NCI-H524 (cell line): ENCODE data around the gene SEC31A.
A peak's percentile ranks its signal among the peaks of the same experiment; 100 is the strongest.
"Not testable (repeated sequence)": the region's sequence is repeated elsewhere in the genome, so short reads cannot be mapped to it uniquely, and the experiment has no call there.

Experiments used
- DNase-seq, 2 experiments: peaks; one replicate each; lab custom pipeline; 2025; lab: John Stamatoyannopoulos, UW

The SEC31A gene

DNA sequence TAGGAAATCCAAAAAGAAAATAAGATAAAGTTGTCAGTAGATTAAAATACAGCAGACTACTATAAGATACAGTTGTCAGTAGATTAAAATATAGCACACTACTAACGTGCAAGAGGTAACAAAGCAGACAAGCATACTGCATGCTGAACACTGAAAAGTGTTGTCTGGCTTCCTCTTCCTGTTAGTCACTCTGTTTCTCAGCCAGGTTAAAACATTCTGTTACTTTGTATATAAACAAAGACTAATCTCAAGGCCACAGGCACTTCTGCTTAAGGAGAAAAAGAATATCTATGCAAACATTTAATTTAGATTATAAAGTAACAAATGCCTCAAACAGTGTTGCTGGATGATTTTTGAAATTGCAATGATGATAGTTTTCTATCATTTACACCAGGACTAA, 51.3 kb downstream of the SEC31A start:
- no peak for DNase-seq

- no peak for DNase-seq
Observed at GRCh38 chr4:82833696-82834313, 57.1 kb downstream of the SEC31A start.

DNA sequence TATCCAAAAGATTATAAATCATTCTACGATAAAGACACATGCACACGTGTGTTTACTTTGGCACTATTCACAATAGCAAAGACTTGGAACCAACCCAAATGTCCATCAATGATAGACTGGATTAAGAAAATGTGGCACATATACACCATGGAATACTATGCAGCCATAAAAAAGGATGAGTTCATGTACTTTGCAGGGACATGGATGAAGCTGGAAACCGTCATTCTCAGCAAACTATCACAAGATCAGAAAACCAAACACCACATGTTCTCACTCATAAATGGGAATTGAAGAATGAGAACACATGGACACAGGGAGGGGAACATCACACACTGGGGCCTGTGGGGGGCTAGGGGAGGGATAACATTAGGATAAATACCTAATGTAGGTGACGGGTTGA, 57.9 kb downstream of the SEC31A start:
- DNase-seq, result not testable (repeated sequence)

DNA sequence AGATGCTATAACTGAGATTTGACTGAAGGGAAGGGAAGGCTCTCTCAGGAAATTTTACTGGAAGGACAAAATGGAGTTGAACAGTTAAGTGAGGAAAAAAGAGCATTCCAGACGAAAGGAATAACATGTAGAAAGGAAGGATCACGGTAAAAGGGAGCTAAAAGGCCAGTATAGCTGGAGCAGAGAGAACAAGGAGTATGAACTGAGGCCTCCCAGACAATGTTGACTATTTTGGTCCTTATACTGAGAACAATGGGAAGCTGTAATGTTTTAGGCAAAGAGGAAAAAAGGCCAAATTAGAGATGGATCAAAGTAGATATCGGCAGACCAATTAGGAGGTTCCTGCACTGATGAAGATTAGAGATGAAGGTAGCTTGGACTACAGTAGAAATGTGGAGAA, 65.5 kb downstream of the SEC31A start:
- no peak for DNase-seq

GRCh38 chr4:82823062-82823461, 67.9 kb downstream of the SEC31A start:
- DNase-seq, result no peak

DNA sequence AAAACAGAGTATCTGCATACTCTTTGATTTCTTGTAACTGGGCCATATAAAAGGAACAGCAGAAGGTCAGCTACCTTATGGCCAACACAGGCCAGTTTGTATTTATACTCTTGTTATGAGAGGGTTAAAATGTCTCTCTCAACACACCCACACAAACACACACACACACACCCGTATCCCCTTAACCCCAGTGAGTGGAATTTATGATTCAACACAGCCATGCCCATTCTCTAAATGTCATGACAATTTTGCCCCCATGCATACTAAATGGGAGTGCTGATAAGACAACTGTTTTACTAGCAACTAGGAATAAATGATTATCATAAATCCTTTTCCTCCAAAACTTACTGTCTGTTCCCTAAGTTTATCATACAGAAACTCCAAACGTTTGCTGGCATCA, 70.3 kb downstream of the SEC31A start:
- DNase-seq, result no peak

- no peak for DNase-seq
Observed at GRCh38 chr4:82818664-82819662, 72.0 kb downstream of the SEC31A start.

- DNase-seq, result not testable (repeated sequence)
Observed at GRCh38 chr4:82816874-82817273, 74.1 kb downstream of the SEC31A start.

- no peak for DNase-seq
Observed at GRCh38 chr4:82814034-82814433, 76.9 kb downstream of the SEC31A start.

DNA sequence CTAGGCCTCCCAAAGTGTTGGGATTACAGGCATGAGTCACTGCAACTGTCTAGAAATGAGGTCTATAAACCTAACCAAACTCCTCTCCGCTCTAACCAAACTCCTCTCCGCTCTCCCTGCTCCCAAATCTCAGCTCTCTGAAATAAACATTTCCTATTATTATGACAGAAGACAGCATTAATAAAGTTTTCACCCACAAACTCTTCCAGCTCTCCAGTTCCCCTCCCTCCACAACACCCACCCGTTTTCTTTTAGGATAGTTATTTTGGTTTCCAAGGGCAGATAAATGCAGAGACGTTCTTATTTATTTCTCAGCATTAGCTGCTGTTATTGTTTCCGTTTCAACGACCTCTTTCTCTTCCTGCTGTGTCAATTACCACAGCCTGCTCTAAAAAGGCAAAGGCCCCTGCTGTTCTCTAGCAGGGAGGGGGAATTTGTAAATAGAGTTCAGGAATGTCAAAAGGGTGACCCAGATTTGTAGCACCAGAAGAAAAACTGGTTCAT, 79.1 kb downstream of the SEC31A start:
- DNase-seq, result no peak

GRCh38 chr4:82811392-82811791, 79.6 kb downstream of the SEC31A start:
- no peak for DNase-seq

DNA sequence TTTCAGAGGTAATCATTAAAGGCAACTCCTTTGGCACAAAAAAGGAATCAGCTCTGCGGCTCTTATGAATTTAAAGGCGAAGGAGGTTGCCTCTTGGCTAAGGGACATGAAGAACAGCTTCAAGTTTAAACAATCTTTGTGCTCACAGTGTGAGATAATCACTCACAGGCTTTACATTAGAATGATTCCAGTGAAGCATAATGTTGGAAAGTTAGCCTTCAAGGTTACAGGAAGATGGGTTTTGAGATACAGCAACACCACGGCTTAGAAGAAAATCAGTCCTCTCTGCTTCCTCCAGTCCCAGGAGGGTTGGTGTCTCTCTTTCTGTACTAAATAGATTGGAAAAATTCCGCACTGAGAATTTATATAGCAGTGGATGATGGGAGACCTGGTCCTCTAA, 80.8 kb downstream of the SEC31A start:
- no peak for DNase-seq

DNA sequence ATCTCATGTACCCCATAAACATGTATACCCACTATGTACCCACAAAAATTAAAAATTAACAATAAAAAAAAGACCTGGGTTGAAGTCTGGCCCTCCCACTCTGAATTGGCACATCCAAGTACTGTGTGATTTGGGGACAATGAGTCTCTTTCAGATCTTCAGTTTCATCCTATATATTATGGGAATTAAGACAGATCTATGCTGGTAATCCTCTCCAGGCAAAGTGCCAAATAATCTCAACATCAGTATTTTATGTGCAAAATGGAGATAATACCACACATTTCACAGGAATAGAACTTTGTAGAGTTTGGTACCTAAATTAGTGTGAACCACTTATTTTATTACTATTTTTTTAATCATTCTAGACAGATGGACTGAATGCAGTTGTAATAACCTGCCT, 81.3 kb downstream of the SEC31A start:
- peak in 1 of 2 experiments; percentile 18 for DNase-seq

- no peak for DNase-seq
Observed at GRCh38 chr4:82803746-82804145, 87.2 kb downstream of the SEC31A start.

DNA sequence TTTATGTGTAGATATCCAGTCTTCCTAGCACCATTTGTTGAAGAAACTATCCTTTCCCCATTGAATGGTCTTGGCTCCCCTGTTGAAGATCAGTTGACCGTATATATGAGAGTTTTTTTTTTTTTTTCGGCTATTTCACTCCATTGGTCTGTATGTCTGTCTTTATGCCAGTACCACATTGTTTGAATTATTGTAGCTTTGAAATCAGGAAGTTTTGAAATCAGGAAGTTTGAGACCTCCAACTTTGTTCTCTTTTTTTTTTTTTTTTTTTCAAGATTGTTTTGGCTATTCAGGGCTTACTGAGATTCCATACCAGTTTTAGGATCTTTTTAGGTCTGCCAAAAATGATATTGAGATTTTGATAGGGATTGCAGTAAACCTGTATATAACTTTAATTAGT, 88.0 kb downstream of the SEC31A start:
- DNase-seq, result no peak

DNA sequence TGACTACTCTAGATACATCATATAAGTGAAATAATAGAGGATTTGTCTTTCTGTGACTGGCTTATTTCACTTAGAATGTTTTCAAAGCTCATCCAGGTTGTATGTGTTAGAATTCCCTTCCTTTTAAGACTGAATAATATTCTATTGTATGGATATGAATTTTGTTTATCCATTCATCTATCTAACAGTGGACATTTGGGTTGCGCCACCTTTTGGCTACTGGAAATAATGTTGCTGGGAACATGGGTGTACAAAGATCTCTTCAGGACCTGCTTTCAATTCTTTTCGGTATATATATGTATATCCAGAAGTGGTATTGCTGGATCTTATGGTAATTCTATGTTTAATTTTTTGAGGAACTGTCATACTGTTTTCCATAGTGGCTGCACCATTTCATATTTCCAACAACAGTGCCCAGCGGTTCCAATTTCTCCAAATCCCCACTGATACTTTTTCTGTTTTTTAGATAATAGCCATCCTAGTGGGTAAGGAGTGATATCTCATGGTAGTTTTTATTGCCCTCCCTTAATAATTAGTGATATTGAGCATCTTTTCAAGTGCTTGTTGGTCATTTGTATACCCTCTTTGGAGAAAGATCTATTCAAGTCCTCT, 88.9 kb downstream of the SEC31A start:
- DNase-seq, result peak in 1 of 2 experiments; percentile 14

DNA sequence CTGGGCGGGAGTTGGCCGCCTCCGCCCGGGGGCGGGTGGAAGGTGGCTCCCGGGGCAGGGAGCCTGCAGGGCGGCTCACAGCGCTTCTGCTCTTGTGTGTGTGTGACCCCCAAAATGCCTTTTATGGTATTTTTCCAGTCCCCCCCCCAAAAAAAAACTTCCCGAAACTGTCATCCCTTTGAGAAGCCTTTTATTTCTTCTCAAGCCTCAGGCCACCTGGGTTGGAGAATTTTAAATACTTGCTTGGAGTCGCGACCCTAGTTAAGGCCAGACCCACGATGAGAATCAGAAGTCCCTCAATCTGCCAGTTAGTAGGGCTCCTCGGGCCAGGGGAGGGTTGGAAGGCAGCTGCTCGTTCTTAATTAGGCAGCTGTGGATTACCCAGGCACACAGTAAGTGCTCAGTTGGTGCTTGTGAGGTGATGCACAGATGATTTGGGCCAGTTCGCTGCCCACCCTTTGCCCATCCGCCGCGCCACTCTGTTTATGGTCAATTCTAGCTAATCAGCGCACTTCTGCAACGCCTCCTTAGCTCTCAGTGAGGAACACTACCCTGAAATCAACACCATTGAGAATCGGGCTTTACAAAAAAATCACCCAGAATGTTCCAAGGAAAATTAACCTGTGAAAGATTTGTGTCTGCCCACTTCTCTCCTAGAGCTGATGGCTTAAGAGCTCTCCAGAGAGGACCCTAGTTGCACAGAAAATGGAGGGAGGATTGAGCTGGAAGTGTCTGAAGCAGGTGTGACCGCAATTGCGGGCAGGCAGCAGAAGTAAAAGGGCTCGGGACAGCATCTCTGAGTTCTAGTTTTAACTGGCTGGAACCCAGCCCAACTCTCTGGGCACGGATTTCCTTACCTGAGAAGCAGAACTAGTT, 91.7 kb downstream of the SEC31A start:
- peak; percentile 36 to 76 for DNase-seq

DNA sequence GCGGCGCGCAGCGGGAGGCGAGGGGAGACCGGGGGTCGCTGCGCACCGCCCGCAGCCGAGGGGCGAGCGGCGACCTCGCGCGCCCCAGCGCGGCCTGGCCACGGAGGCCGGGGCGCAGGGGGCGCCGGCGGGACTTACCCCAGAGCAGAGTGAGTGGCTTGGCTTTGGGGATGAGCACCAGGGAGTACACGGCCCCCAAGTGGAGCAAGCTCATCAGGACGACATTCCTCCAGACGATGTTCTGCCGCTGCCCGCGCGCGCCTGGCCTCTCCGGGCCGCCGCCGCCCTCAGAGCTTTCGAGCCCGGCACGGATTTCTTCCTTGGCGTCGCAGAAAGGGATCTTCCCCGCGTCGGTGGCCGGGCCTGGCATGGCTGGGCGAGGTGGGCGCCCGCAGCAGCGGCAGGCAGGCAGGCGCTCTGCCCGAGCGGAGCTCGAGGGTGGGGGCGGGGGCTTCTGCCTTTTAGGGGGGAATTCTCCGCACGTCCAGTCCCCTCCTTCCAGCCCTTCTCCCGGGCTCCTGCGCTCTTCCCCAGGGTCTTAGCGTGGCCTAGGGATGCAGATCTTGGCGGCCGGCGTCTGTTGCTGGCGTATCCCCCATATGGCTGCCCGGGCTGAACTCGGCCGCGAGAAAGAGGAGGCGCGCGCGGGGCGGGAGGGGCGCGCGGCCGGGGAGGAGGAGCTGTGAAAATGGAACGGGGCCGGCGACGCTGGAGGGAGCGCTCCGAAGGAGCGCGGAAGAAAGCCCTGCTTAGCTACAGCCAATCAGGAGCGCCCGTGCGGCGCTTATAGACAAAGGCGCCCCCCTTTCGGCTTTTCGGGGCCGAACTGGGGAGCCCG, 92.6 kb downstream of the SEC31A start, which contains the start of gene SCD5:
TSS of gene SCD5 (minus strand) at position 629 of the 838 bp plus-strand sequence. CDS start at position 370, 259 bp downstream.
- DNase-seq, result peak; percentile 40 to 73

GRCh38 chr4:82797405-82798111, 93.4 kb downstream of the SEC31A start:
- DNase-seq, result peak in 1 of 2 experiments; percentile 9

DNA sequence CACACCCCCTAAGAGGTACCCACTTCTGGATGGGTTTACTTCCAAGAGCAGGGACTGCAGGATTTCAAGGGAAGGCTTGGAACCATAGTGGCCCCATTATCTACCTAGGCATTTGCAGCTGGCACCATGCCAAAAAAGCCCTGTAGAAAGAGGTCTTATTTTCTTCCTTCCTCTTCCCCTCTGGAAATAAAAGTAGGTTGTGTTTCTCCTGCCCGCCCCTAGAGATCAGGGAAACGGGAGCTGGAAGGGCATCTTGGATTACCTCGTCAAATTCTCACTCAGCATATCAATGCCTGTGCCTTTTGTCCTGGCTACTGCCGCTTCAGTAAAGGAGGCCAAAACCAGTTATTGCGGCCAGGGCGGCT, 93.9 kb downstream of the SEC31A start:
- peak in 1 of 2 experiments; percentile 10 for DNase-seq
